Stimulated activated CD4-positive, alpha-beta T cell treated with anti-CD3 and anti-CD28 coated beads, Interleukin-1b, Interleukin-23, amount 100 ng/mL, for 1 hour (primary cell): ENCODE results near the gene GBE1.
"Not testable (repeated sequence)": the region's sequence is repeated elsewhere in the genome, so short reads cannot be mapped to it uniquely, and the experiment has no call there.

ENCODE experiments used
- DNase-seq, 2 donors: peaks; one replicate each; pipeline ENCODE4 v3.0.0-alpha.2; 2020; ENCODE audit warnings: low read depth in 2 of 2

GBE1 gene

DNA sequence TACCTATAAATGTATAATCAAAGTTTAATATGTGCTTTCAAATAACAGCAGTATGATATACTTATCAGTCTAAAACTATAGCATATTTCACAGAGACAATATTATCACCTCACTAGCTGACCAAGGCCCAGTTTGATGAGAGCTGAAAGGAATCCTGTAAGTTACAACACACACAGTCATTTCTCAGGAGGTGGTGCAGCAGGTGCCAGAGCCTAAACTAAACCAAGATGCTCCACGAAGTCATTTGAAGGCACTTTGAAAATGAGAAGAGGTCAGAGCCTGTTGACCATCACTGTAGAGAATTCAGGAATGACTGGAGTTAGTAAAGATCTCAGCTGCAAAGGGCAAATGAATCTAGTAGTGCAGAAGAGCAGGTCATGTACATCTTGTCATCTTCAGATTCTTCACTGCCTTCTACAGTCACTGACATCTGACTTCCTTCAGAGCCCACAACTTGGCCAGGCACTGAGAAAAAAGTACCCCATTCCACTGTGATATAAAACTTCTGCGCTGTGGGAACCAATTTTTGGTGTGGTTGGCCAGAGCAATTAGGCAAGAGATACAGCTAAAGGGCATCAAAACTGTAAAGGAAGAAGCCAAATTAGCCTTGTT lies 7.9 kb downstream of the GBE1 start:
- DNase-seq, result no peak

DNA sequence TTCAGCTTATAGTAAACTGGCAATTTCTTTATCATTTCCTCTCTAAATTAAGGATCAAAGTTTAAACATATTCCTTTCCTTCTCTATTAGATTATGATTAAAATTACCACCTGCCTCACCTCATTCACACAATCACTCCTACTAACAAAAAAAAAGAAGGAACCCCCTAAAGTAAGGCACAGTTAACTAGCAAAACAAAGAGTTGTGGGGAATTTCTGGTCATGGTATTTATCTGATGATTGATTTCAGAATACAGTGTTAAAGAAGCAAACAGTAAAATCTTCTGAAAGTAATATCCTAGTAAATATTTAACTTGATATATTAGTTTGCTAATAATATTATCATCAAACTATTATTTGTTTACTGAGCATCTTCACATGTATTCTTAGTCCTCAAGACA lies 8.8 kb downstream of the GBE1 start:
- no peak for DNase-seq

DNA sequence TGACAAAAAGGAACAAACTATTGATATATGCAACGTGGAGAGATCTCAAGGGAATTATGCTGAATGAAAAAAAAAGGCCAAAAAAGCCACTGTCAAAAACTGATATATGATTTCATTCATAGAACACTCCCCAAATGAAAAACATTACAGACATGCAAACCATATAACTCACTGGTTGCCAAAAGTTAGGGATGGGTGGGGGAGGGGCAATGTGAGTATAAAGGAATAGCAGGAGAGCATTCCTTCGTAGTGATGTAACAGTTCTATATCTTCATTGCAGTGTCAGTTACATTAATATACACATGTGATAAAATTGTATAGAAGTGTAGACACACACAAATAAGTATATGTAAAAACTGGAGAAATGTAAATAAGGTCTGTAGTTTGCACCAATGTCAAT lies 12.2 kb downstream of the GBE1 start:
- no peak for DNase-seq

DNA sequence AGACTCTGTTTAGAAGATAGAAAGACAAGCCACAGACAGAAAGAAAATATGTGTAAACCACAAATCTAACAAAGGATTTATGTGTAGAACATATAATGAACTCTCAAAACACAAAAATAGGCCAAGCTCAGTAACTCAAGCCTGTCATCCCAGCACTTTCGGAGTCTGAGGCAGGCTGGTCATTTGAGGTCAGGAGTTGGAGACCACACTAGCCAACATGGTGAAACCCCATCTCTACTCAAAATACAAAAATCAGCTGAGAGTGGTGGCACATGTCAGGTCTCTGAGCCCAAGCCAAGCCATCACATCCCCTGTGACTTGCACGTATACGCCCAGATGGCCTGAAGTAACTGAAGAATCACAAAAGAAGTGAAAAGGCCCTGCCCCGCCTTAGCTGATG lies 14.2 kb downstream of the GBE1 start:
- not testable (repeated sequence) for DNase-seq

DNA sequence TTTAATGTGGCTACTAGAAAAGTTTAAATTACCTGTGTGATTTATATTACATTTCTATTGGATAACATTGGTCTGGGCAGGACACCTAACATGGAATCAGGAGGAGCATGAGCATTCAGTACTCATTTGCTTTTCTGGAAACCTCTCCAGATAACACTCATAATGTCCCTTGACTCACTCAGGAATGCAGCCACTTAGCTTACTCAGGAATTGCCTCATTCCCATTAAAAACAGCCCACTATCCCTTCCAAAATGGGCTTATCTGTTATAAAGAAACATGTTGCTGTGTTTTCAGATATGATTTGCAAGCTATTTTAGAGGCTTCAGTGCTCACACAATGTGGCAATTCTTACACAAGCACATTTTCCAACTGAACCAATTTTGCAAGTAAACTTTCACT lies 17.1 kb downstream of the GBE1 start:
- DNase-seq, result no peak

DNA sequence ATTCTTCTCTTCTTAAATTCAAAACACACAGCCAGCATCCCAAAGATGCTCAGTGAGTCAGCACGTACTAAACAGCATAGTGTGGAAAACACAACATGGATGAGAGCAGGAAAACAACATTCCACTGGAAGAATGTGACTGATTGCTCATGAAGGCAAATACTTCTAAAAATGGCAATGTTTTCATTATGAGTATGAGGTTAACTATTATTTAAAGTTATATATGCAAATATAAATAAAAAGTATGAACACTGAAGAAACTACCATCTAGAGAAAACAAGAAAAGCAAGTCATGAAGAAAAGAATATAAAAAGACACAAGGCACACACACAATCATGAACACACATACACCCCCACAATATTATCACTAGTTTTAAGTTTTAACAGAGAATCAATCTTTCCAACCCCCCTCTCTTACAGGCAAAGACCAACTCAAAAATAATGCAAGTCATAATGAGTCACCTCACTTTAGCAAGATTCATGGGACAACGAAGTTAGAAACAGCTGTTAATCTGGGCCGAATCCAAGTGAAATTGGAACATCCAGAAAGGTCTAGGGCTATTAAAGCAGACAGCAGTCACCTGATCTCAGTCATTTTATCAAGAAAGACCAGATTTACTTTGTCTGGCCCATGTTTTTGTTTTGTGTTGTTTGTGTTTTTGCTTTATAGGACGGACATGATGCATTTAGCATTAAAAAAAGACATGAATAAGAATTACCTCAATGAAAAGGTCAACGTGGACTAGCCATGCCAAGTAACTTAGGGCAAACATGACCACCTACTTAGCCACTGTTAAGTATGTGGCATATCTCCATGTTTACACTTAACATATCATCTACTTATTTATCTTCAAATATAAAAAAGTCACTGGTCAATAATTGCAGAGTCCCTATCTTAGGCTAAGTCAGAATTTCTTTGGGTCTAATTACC lies 18.1 kb downstream of the GBE1 start:
- DNase-seq, result no peak

DNA sequence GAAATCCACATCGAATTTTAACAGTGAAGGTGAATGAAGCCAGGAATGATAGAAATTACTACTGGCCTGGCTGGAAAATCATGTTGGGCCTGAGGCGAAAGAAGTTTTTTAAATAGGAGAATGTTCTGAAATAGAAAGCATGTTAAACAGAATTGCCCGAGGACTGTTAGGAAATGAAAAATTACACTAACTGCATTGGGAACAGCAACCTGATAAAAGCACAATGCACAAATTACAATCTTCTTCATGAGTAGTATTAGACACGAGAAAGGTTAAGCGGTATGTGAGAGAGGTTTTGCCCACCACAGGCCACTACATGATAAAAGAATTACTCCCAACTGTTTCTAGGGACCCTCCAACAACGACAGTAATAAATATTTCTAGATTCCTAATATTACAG lies 18.9 kb downstream of the GBE1 start:
- no peak for DNase-seq

DNA sequence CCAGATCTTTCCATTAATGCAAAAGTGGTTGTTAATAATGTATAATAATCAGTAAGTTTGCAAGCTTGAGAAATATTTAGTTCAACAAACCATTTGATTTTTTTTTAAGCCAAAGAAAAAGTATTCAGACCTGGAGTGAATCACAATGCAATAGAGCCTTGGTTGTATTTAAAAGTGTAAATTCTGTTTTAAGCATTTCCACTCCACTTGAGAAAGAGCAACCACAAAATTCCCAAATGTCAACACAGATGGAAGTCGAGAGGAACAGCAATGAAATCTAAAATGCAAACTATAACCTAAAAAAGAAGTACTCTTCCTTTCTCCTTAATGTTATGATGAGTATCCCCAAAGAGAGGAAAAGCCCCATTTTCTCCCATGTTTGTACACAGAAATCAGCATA lies 20.2 kb downstream of the GBE1 start:
- no peak for DNase-seq

DNA sequence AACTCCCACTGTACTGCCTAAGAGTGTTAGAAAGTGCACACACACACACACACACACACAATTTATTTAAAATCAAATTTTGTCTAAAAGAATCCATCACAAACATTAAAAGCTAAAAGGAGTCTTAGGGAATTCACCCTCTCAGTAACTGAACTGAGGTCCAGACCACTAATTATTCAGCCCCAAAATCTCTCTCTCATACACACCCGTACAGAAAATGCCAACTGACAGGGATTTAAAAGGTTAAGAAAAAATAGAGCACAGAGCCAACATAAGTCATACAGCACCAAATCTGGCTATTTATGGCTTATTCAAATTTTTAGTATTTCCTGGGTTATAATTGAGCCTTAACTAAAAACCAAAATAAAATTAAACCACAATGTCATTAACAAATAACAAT lies 20.7 kb downstream of the GBE1 start:
- DNase-seq, result no peak

DNA sequence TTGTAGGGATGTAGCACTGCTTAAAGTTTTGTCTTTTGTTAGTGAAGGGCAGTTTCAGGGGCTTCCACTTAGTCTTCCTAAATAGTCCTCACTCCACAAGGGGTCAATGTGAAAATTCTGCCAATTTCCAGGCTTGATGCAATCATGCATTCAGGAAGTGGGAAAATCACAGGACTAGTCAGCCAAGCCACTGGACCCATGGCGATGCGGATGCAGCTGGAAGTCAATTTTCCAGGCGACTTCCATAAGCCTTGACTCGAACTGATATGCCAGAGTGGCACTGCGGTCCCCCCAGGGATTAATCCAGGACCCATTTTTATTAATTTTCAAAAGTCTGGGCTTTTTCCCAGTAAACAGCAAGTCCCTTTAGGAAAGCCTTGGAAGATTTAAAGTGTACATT lies 26.1 kb downstream of the GBE1 start:
- DNase-seq, result no peak

DNA sequence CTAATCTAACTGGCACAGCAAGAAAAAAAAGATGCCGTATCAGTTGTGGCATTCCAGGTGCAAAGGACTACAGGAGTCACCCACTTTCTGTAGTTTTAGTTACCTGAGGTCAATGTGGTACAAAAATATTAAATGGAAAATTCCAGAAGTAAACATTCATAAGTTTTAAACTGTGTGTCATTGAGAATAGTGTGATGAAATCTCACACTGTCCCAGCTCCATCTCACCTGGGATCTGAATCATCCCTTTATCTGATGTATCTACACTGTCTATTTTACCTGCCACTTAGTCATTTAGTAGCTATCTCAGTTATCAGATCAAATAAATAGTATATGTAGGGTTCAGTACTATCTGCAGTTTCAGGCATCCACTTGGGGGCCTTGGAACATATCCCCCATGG lies 26.7 kb downstream of the GBE1 start:
- DNase-seq, result no peak

DNA sequence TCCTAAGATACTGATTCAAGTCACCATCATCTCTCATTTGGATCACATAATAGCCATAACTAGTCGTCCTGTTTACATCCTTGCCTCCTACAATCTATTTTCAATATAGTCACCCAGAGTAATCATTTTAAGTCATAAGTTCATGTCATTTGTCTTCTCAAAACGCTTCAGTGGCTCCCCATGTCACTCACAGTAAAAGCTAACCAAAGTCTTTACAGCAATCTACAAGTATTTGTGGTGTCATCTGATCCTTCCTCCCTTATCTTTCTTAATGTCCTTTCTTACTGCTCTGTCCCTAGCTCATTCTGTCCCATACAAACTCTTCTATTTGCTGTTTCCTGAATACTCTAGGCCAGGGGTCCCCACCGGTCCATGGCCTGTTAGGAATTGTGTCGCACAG lies 28.8 kb downstream of the GBE1 start:
- DNase-seq, result no peak

DNA sequence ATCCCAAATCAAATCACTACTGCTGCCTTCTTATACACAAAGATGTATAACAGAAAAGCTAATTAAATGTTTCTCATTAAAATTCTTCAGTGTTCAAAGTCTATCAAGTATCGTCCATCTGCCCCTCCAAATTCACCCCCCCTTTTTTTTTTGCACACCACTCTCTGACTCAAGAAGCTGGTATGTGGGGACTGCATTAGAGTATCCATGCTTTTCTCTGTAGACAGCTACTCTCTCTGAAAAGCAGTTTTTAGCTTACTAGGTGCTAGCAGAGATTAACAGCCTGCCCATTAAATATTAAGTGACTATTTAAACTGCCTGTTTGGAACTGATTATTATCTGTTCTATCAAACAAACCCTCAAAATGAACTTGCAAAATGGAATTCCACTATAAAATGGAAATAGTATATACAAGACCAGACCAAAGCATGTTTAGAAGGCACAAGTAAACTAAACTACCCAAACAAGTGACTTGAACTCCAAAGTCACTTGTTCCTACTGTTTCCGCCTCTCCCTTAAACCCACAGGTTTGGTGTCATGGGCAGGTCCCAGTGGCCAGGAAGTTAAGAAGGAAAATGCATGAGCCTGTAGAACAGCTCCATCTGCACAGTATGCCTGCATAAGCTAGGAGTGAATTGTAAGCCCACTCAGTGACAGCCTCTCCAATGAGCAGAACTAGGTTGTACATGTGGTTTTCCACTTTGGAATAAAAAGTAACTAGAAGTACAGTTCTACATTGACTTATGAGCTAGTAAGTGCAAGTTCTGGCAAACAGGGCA lies 32.5 kb downstream of the GBE1 start:
- DNase-seq, result no peak

DNA sequence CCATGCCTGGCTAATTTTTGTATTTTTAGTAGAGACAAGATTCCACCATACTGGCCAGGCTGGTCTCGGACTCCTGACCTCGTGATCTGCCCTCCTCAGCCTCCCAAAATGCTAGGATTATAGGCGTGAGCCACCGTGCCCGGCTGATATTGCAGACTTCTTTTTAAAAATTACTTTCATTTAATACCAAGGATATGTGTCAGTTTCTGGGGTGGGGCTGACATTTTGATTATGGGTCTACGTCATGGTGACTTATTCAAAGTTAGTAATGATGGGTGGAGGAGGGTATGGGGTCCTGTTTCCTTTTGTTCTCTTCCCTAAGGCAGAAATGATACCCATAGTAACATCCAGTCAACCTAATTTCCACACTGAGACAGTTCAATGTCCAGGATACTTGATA lies 34.7 kb downstream of the GBE1 start:
- no peak for DNase-seq

DNA sequence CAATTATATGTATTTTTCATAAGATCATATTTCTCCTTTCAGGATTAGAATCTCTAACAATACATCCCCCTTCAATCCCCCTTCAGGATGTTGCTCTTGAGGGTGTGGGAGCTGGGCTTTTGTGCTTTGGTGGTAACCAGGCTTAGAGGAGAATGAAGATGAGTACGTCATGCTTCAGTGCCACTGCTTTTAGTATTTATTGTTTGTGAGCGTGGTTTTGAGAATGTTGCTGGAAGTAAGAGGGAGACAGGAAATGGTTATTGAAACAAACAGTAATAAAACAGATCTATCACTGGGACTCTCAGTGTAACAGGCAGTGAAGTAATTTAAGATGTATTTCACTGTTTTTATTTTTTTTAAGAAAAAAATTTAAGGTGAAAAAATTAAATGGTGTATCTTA lies 35.3 kb downstream of the GBE1 start:
- no peak for DNase-seq

DNA sequence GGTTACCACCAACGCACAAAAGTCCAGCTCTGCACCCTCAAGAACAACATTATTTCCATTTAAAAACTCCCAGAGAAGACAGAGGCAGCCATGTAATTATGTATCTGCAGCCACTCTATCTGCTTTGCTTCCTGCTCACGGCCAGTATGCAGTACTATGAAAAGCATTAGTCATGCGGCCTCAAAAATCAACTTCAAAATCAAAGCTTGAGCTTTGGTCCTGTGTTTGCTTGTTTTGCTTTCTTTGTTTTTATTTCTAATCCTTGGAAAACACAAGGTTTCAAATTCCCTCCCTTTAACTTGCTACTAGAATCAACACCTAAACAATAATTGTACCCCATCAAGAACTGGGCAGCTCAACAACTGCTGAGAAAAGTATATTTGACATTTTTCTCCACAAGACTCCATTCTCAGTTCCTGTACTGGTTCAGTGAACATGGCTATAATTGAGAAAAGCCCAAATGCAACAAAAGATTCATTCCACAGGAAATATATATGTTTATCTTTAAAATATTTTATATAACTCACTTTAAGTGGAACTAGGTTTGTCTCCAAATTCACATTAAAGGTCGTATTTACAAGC lies 37.6 kb downstream of the GBE1 start:
- DNase-seq, result no peak

DNA sequence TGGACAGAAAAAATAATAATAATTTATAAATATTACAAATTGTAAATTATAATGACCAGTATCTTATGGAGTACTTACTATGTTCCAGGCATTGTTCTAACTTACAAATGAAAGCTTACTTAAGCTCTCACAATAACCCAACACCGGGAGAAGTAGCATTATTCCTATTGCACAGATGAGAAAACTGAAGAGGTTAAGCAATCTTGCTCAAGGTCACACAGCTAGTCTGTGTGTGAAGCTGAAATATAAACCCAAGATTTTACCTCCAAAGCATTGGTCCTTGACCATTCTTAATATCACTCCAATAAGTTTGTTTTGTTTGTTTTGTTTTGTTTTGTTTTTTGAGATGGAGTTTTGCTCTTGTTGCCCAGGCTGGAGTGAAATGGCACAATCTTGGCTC lies 43.1 kb downstream of the GBE1 start:
- no peak for DNase-seq

DNA sequence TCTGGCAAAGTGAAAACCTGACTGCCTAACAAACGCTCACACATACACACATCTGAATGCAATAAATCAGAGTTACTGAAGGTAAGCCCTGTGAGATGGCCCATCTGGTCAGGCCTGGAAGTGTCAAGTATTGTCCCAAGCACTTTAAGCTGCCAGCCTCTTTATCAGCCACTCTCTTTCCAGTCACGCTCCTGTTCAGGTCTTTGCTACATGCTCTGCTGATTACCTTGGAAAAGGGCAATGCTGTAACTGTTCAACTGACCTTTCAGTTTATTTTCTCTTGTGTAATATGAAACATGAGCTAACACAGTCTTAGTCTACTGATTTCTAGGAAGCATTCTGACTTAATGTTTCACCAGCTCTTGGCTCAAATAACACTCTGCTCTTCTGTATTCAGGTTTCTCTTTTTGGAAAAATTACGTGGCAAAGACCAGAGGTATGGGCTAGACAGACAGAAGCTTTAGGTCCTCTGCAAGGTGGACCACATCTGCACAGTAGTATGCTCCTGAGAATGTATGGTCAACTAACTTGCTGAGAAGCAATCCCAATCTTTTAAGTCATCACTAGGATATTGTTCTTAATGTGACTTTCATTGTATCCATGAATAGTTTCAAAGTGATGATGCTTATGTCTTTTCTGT lies 44.5 kb downstream of the GBE1 start:
- no peak for DNase-seq

DNA sequence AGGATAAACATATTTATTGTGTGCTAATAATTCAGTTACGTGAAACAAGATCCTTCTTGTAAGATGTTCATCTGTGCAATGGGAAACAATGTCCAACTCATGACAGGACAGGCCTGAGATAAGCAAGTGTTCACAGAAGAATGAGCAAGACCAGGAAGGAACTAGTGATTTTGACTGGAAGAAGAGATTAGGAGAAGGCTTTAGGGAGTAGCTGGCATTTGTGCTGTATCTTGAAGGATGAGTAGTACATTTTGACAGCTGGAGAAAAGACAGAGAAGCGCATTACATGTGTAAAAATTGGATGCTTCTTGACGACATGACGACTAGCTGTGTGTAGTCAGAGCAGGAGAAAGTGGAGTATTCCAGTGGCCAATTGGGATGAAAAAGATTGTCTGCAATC lies 48.4 kb downstream of the GBE1 start:
- no peak for DNase-seq

DNA sequence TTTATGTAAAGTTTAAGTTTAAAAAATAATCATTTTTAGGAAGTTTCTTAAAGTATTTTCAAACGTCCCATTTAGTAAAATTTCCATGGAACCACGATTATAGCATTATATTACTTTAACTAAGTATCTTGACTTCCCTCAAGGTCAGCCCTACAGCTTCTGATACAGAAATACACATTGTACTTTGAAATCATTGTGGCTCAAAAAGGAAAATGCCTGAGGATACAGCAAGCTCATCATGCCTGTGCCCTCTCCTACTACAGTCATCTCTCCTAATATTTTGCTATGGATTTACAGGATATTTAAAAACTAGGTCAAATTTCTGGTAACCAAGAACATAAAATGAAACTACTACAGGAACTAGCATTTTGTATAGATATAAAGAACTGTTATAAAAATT lies 51.8 kb downstream of the GBE1 start:
- no peak for DNase-seq

DNA sequence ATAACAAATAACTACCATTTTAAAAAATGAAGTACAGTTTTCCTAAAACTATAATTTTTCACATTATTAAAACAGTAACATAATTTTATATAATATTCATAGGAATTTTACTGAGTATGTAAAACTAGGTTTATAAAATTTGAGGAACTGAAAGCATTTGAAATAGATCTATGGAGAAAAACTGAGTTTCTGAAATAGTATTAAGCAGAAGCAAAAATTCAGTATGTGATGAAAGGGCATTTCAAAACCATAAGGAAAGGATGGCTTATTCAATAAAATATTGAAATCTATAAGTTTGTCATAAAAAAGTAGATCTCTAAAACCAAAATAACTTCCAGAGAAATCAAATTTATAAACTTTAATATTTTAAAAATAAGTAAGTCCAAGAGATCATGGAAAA lies 53.4 kb downstream of the GBE1 start:
- DNase-seq, result no peak

DNA sequence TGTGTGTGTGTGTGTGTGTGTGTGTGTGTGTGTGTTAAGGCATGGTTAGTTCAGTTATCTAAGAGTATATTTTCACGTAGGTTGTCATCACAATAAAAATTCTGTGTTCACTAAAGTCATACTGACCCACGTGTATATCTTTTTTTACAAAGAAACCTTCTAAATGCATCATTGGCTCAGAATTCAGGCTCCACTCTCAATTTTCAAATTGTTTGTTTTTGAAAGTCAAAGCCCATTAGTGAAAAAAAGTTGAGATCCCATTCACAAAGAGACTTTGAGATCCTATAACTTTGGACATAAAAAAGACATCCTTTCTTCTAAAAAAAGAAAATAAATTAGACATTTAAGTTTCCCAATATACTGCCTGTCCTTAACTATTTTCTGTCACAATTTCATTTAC lies 59.3 kb downstream of the GBE1 start:
- no peak for DNase-seq
